ENCODE results near the gene PARS2. TPM values are rescaled to one million over a fixed set of nuclear protein-coding genes. Genes with fewer than 3 reads are reported as not detected.

PARS2 gene
- total RNA-seq, 1 experiment from 2014 or later: 3.5 TPM

DNA sequence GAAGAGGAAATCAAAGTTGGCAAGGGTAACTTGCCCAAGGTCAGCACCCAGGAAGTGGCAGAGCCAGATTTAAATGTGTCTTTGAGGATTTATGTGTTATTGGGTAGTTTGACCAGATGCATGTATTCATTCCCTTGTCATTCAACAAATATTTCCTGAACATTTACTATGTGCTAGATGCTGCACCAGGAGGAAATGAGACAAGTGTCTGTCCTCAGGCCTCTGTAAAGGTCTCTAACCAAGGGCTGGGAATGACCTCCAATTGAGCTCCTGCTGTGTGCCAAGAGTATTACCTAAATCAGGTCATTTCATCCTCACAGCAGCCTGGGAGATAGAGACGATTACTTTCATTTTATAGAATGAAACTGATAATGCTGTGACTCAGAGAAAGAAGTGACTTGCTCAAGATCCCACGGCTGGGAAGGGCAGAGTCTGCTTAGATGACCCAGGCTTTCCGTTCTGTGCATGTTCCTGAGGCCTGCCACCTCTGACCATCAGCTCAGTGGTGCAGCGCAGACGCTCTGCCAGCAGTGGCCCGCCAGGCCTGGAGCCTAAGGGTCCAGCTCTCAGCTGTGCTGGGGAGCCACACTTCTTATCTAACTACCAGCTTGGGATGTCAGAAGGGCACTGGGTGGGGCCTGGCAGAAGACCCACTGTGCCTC, 40.3 kb upstream of the PARS2 start:
- ChIA-PET POLR2A (ENCODE audit: unreplicated experiment) (interaction anchor here (0.6 kb wide), 1 partner anchor 935 kb away, joined by 12 read pairs; no protein-coding TSS in a partner anchor), CTCF (no interaction called here)
- no peak overlapping the region for H3K4me3 ChIP-seq (ENCODE audit: low read length)
- H3K36me3 ChIP-seq (ENCODE audit: low read depth, low read length): no peaks in the 10 kb centered on the region
- peak; percentile 67 for DNase-seq
- peak overlapping the region; percentile 75 for H3K27ac ChIP-seq (ENCODE audit: low read length)
- peak overlapping the region; percentile 55 for H3K4me2 ChIP-seq (ENCODE audit: low read length)
- H3F3A ChIP-seq (ENCODE audit: low read length, unreplicated experiment): no peaks in the 10 kb centered on the region
- H3K9me2 ChIP-seq (replicated peaks; ENCODE audit: low read length): no peaks in the 10 kb centered on the region
- H3K27me3 ChIP-seq (ENCODE audit: low read length): no peaks in the 10 kb centered on the region
- H3K4me1 ChIP-seq (ENCODE audit: insufficient read depth, low read length): peaks cover 54% of the 10 kb centered on the region
- ATAC-seq: peak; percentile 18
- intact Hi-C loops (cut with micrococcal nuclease): no loop called here
- no TSS peak for BruUV-seq (replicated peaks)
- H3K79me2 ChIP-seq (ENCODE audit: low read length): peaks cover 15% of the 10 kb centered on the region
- no peak overlapping the region for H3K9ac ChIP-seq (ENCODE audit: low read length)
- no peaks in the 10 kb centered on the region for H4K20me1 ChIP-seq (ENCODE audit: low read length)
- H3K9me3 ChIP-seq (ENCODE audit: low read length): no peaks in the 10 kb centered on the region
- TF ChIP-seq, protein P1, sequence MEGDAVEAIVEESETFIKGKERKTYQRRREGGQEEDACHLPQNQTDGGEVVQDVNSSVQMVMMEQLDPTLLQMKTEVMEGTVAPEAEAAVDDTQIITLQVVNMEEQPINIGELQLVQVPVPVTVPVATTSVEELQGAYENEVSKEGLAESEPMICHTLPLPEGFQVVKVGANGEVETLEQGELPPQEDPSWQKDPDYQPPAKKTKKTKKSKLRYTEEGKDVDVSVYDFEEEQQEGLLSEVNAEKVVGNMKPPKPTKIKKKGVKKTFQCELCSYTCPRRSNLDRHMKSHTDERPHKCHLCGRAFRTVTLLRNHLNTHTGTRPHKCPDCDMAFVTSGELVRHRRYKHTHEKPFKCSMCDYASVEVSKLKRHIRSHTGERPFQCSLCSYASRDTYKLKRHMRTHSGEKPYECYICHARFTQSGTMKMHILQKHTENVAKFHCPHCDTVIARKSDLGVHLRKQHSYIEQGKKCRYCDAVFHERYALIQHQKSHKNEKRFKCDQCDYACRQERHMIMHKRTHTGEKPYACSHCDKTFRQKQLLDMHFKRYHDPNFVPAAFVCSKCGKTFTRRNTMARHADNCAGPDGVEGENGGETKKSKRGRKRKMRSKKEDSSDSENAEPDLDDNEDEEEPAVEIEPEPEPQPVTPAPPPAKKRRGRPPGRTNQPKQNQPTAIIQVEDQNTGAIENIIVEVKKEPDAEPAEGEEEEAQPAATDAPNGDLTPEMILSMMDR (conservative IDR thresholded peaks at IDR 0.05; ENCODE audit: low read depth, low read length): no peak
- TF ChIP-seq EZH2phosphoT487 (IDR thresholded peaks at IDR 0.05; ENCODE audit: borderline replicate concordance, low read length): no peak
- TF ChIP-seq EZH2 (IDR thresholded peaks at IDR 0.05; ENCODE audit: low read length, unreplicated experiment): no peak
- no peak overlapping the region for H2AFZ ChIP-seq (ENCODE audit: low read length)

DNA sequence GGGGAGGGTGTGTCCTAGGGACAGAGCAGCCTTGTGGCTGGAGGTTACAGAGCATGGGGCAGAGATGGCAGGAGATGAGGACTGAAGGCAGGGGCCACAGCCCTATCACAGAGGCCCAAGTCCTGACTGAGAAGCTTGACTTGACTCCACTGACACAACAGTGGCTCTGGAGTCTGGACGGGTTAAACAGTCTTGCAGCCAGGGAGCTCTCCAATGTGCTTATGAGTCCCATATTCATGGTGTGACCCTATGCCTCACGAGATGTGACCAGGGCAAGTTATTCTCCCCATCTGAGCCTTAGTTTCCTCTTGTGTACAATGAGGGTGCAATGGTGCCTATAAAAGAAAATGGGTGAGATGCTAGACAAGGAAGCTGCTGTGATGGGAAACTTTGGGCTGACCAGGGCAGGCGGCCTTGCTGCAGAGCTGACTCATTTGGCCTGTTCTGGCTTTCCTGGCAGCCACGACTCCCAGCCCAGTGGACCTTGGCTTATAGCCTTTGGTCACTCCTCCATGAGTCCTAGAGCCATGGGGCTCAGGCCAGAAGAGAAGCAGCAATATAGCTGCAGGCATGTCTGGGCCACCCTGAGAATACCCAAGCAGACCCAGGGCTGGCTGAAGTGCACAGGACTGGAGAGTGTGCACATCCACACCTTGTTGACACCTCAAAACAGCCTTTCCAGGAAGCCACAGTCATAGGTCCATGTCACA, 39.6 kb upstream of the PARS2 start:
- intact Hi-C loops (cut with micrococcal nuclease): no loop called here
- TF ChIP-seq, protein P1 (conservative IDR thresholded peaks at IDR 0.05; ENCODE audit: low read depth, low read length): no peak
- TF ChIP-seq EZH2 (IDR thresholded peaks at IDR 0.05; ENCODE audit: low read length, unreplicated experiment): no peak
- TF ChIP-seq EZH2phosphoT487 (IDR thresholded peaks at IDR 0.05; ENCODE audit: borderline replicate concordance, low read length): no peak
- Histone ChIP-seq H3K9me2 (replicated peaks; ENCODE audit: low read length) (no peaks in the 10 kb centered on the region), H3K79me2 (ENCODE audit: low read length) (peaks cover 22% of the 10 kb centered on the region), H3K9me3 (ENCODE audit: low read length) (no peaks in the 10 kb centered on the region), H3K27ac (ENCODE audit: low read length) (peak overlapping the region; percentile 75), H4K20me1 (ENCODE audit: low read length) (no peaks in the 10 kb centered on the region), H3K4me1 (ENCODE audit: insufficient read depth, low read length) (peaks cover 61% of the 10 kb centered on the region), H3K4me3 (ENCODE audit: low read length) (no peak overlapping the region), H2AFZ (ENCODE audit: low read length) (no peak overlapping the region), H3K4me2 (ENCODE audit: low read length) (peak overlapping the region; percentile 55), H3K9ac (ENCODE audit: low read length) (no peak overlapping the region), H3K36me3 (ENCODE audit: low read depth, low read length) (no peaks in the 10 kb centered on the region), H3F3A (ENCODE audit: low read length, unreplicated experiment) (no peaks in the 10 kb centered on the region), H3K27me3 (ENCODE audit: low read length) (no peaks in the 10 kb centered on the region)
- ATAC-seq: peak; percentile 4
- no peak for DNase-seq
- no TSS peak for BruUV-seq (replicated peaks)
- POLR2A ChIA-PET (ENCODE audit: unreplicated experiment): interaction anchor here (0.6 kb wide), 1 partner anchor 935 kb away, joined by 12 read pairs; no protein-coding TSS in a partner anchor
- CTCF ChIA-PET: interaction anchor here (0.5 to 0.6 kb wide), 2 partner anchors 12 to 315 kb away, joined by 4 to 6 read pairs; no protein-coding TSS in a partner anchor

All from PC-3 (cell line).